OCI-LY1 (cell line): Measurements from ENCODE around the gene ZNF189.

Experiments
- H2AFZ ChIP-seq: fragments of 200-600 bp; sonication (generic), shearing (Covaris generic); 2 replicates; pipeline ENCODE4 v1.6.0; 2014; ENCODE audit warnings: antibody characterized with exemption, mild to moderate bottlenecking, low read length
- H3F3A ChIP-seq: fragments of 200-600 bp; sonication (generic), shearing (Covaris generic); 2 replicates; pipeline ENCODE4 v1.6.0; 2014; ENCODE audit warnings: mild to moderate bottlenecking, antibody characterized with exemption, low read length, moderate library complexity; ENCODE audit not compliant: insufficient read depth
- H3K27ac ChIP-seq: fragments of 200-600 bp; sonication (generic); 2 replicates; pipeline ENCODE4 v1.5.1; 2014; ENCODE audit warnings: low read length, mixed run types, mild to moderate bottlenecking, low read depth; ENCODE audit not compliant: poor library complexity, severe bottlenecking
- H3K27me3 ChIP-seq: fragments of 200-600 bp; sonication (generic); 2 replicates; pipeline ENCODE4 v1.6.0; 2014; ENCODE audit warnings: antibody characterized with exemption, mild to moderate bottlenecking, low read length, moderate library complexity; ENCODE audit not compliant: insufficient read depth
- H3K36me3 ChIP-seq: fragments of 200-600 bp; sonication (generic); 2 replicates; pipeline ENCODE4 v1.6.1; 2014; ENCODE audit warnings: mild to moderate bottlenecking, antibody characterized with exemption, low read length, moderate library complexity, mixed read lengths; ENCODE audit not compliant: insufficient read depth
- H3K4me1 ChIP-seq: fragments of 200-600 bp; sonication (generic); 2 replicates; pipeline ENCODE4 v1.5.1; 2014; ENCODE audit warnings: mild to moderate bottlenecking, low read length, moderate library complexity; ENCODE audit not compliant: insufficient read depth, severe bottlenecking
- H3K4me2 ChIP-seq: fragments of 200-600 bp; sonication (generic), shearing (Covaris generic); 2 replicates; pipeline ENCODE4 v1.6.1; 2014; ENCODE audit warnings: low read length
- H3K4me3 ChIP-seq: fragments of 200-600 bp; sonication (generic); 2 replicates; pipeline ENCODE4 v1.5.1; 2014; ENCODE audit warnings: low read length, low read depth, mild to moderate bottlenecking, mixed read lengths; ENCODE audit not compliant: poor library complexity, severe bottlenecking
- H3K79me2 ChIP-seq: fragments of 200-600 bp; shearing (Covaris generic); 2 replicates; pipeline ENCODE4 v1.6.1; 2016; ENCODE audit warnings: mixed run types, low read length, mixed read lengths; ENCODE audit not compliant: insufficient read depth
- H3K9ac ChIP-seq: fragments of 200-600 bp; sonication (generic), shearing (Covaris generic); 2 replicates; pipeline ENCODE4 v1.6.1; 2014; ENCODE audit warnings: mild to moderate bottlenecking, low read length, mixed read lengths
- H3K9me2 ChIP-seq: fragments of 200-600 bp; sonication (generic), shearing (Covaris generic); 2 replicates; pipeline ENCODE4 v1.6.1; 2014; ENCODE audit warnings: low read depth, mild to moderate bottlenecking, low read length, mixed read lengths
- H3K9me3 ChIP-seq: fragments of 200-600 bp; shearing (Covaris generic); 2 replicates; pipeline ENCODE4 v1.6.1; 2014; ENCODE audit warnings: low read length, mixed read lengths
- H4K20me1 ChIP-seq: fragments of 200-600 bp; sonication (generic), shearing (Covaris generic); 2 replicates; pipeline ENCODE4 v1.6.0; 2016; ENCODE audit warnings: mild to moderate bottlenecking, low read length; ENCODE audit not compliant: insufficient read depth
- CTCF ChIP-seq: fragments of 200-600 bp; sonication (generic), shearing (Covaris generic); IDR thresholded peaks from 2 replicates; pipeline ENCODE4 v1.5.1; 2017; ENCODE audit warnings: mild to moderate bottlenecking, antibody characterized with exemption, low read length, moderate library complexity, mixed read lengths
- EZH2 ChIP-seq: fragments of 200-600 bp; sonication (generic), shearing (Covaris generic); IDR thresholded peaks from 2 replicates; pipeline ENCODE4 v1.8.0; 2017; ENCODE audit warnings: borderline replicate concordance, mixed run types, mild to moderate bottlenecking, antibody characterized with exemption, low read length, moderate library complexity, mixed read lengths

Gene ZNF189

GRCh38 chr9:101394687-101395086 is 4.0 kb upstream of the ZNF189 start:
- H3K4me3 ChIP-seq, result no peak overlapping the region
- peaks cover 16% of the 10 kb centered on the region for H3K9me3 ChIP-seq
- no peaks in the 10 kb centered on the region for H3K9me2 ChIP-seq
- H3K27me3 ChIP-seq, result no peaks in the 10 kb centered on the region
- TF ChIP-seq CTCF, result no peak
- no peak for TF ChIP-seq EZH2
- H3K79me2 ChIP-seq, result peaks cover 83% of the 10 kb centered on the region
- peaks cover 11% of the 10 kb centered on the region for H3K4me1 ChIP-seq
- H3K27ac ChIP-seq, result no peak overlapping the region
- peaks cover 74% of the 10 kb centered on the region for H3K36me3 ChIP-seq
- no peaks in the 10 kb centered on the region for H3F3A ChIP-seq
- H3K9ac ChIP-seq, result no peak overlapping the region
- no peak overlapping the region for H3K4me2 ChIP-seq
- H2AFZ ChIP-seq, result no peak overlapping the region
- no peaks in the 10 kb centered on the region for H4K20me1 ChIP-seq

GRCh38 chr9:101397746-101398067 is 944 bp upstream of the ZNF189 start:
- Histone ChIP-seq H3K27ac (peak overlapping the region; percentile 30), H3K36me3 (peaks cover 72% of the 10 kb centered on the region), H3K79me2 (peaks cover 66% of the 10 kb centered on the region), H3K27me3 (no peaks in the 10 kb centered on the region), H2AFZ (no peak overlapping the region), H3K4me1 (peaks cover 20% of the 10 kb centered on the region), H3K9me2 (no peaks in the 10 kb centered on the region), H4K20me1 (no peaks in the 10 kb centered on the region), H3K4me2 (peak overlapping the region; percentile 86), H3K4me3 (peak overlapping the region; percentile 86), H3F3A (no peaks in the 10 kb centered on the region), H3K9ac (peak overlapping the region; percentile 86), H3K9me3 (peaks cover 13% of the 10 kb centered on the region)
- no peak for TF ChIP-seq CTCF
- no peak for TF ChIP-seq EZH2

- Histone ChIP-seq H3K79me2 (peaks cover 52% of the 10 kb centered on the region), H3K27ac (no peak overlapping the region), H4K20me1 (no peaks in the 10 kb centered on the region), H3K4me2 (peak overlapping the region; percentile 90), H2AFZ (no peak overlapping the region), H3K36me3 (peaks cover 72% of the 10 kb centered on the region), H3K9me3 (peaks cover 14% of the 10 kb centered on the region), H3F3A (no peaks in the 10 kb centered on the region), H3K4me3 (peak overlapping the region; percentile 86), H3K4me1 (peaks cover 20% of the 10 kb centered on the region), H3K9me2 (no peaks in the 10 kb centered on the region), H3K27me3 (no peaks in the 10 kb centered on the region), H3K9ac (peak overlapping the region; percentile 90)
- TF ChIP-seq CTCF (no peak), EZH2 (no peak)
These were observed 435 bp downstream of the ZNF189 start for GRCh38 chr9:101398930-101399642.
